Suppressor macrophage (primary cell): ENCODE data around the gene CDHR1.
"Not testable (repeated sequence)": the region's sequence is repeated elsewhere in the genome, so short reads cannot be mapped to it uniquely, and the experiment has no call there.

Experiments used
- DNase-seq, 4 experiments: peaks; one replicate each; pipeline ENCODE4 v3.0.0-alpha.2; 2020 to 2022
- total RNA-seq, 17 experiments: gene quantifications; one replicate each; lab custom pipeline; 2026; ENCODE audit warnings: mixed read lengths in 6 of 17, inconsistent platforms in 3 of 17; lab: John Stamatoyannopoulos, UW

CDHR1 gene
- total RNA-seq = 0 to 4.8 (median 0.05) reads per million in 17 experiments

GRCh38 chr10:84194424-84195043 lies at the start of gene CDHR1:
TSS of gene CDHR1 (plus strand) at chr10:84194537. CDS start at chr10:84194761, 224 bp downstream.
- peak in 2 of 4 experiments; percentile 8 to 47 for DNase-seq

- no peak for DNase-seq
Measured at GRCh38 chr10:84147347-84147746, 47.0 kb upstream of the CDHR1 start.

- peak; percentile 32 to 68 (median 55) for DNase-seq
Measured at GRCh38 chr10:84148006-84148597, 46.2 kb upstream of the CDHR1 start.

- no peak for DNase-seq
Measured at GRCh38 chr10:84149854-84150253, 44.5 kb upstream of the CDHR1 start.

- no peak for DNase-seq
Measured at GRCh38 chr10:84152769-84153168, 41.6 kb upstream of the CDHR1 start.

- DNase-seq = no peak
Measured at GRCh38 chr10:84155521-84155920, 38.8 kb upstream of the CDHR1 start.

GRCh38 chr10:84156009-84156408 lies 38.3 kb upstream of the CDHR1 start:
- no peak for DNase-seq

GRCh38 chr10:84156768-84157167 lies 37.6 kb upstream of the CDHR1 start:
- DNase-seq = peak; percentile 60 to 80 (median 72)

- no peak for DNase-seq
Measured at GRCh38 chr10:84158061-84158460, 36.3 kb upstream of the CDHR1 start.

GRCh38 chr10:84158550-84158949 lies 35.8 kb upstream of the CDHR1 start:
- peak in 1 of 4 experiments; percentile 18 for DNase-seq

GRCh38 chr10:84159076-84159685 lies 35.2 kb upstream of the CDHR1 start:
- no peak for DNase-seq

GRCh38 chr10:84160663-84161362 lies 33.5 kb upstream of the CDHR1 start:
- no peak for DNase-seq

- no peak for DNase-seq
Measured at GRCh38 chr10:84163996-84164395, 30.3 kb upstream of the CDHR1 start.

GRCh38 chr10:84164442-84164841 lies 29.9 kb upstream of the CDHR1 start:
- DNase-seq = no peak

GRCh38 chr10:84166620-84167288 lies 27.6 kb upstream of the CDHR1 start:
- no peak for DNase-seq

GRCh38 chr10:84167289-84167653 lies 27.1 kb upstream of the CDHR1 start:
- DNase-seq = not testable (repeated sequence)

- not testable (repeated sequence) for DNase-seq
Measured at GRCh38 chr10:84168382-84168781, 26.0 kb upstream of the CDHR1 start.

- not testable (repeated sequence) for DNase-seq
Measured at GRCh38 chr10:84171237-84171636, 23.1 kb upstream of the CDHR1 start.

- DNase-seq = not testable (repeated sequence)
Measured at GRCh38 chr10:84171700-84172466, 22.5 kb upstream of the CDHR1 start.

GRCh38 chr10:84172467-84173356 lies 21.6 kb upstream of the CDHR1 start:
- no peak for DNase-seq

- DNase-seq = no peak
Measured at GRCh38 chr10:84173501-84173929, 20.8 kb upstream of the CDHR1 start, which contains the start of gene GPR15LG. TSS of gene GPR15LG (plus strand) at chr10:84173801. CDS start at chr10:84173852, 51 bp downstream.
